Activated CD4-positive, alpha-beta T cell treated with anti-CD3 and anti-CD28 coated beads for 48 hours (primary cell): ENCODE results near the gene CEACAM19.
"Not testable (repeated sequence)": the region's sequence is repeated elsewhere in the genome, so short reads cannot be mapped to it uniquely, and the experiment has no call there.

Source experiments
- DNase-seq: peaks from one replicate; pipeline ENCODE4 v3.0.0-alpha.2; 2020

The CEACAM19 gene, protein sequence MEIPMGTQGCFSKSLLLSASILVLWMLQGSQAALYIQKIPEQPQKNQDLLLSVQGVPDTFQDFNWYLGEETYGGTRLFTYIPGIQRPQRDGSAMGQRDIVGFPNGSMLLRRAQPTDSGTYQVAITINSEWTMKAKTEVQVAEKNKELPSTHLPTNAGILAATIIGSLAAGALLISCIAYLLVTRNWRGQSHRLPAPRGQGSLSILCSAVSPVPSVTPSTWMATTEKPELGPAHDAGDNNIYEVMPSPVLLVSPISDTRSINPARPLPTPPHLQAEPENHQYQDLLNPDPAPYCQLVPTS

GRCh38 chr19:44671400-44671799, at the start of gene CEACAM19:
Gene CEACAM19 (plus strand): TSS chr19:44671482. CDS start chr19:44671932, 450 bp downstream.
- DNase-seq, result no peak

DNA sequence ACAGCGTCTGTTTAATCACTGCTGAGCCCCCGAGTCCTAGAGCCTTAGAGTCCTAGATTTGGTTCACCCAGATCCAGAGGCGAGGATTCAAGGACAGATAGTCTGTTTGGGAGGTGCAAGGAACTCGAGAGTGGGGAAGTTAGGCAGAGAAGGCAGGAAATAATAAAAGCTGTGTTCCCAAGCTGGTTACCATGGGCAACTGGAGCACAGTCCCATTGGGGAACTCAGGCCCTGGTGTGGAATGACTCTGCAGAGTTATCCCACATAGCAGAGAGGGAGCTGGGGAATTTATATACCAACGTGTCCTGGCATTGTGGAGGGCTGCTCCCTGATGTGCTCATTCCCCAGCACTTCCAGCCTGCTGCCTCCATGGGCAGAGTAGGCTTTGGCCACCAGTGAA, 48.2 kb upstream of the CEACAM19 start:
- no peak for DNase-seq

GRCh38 chr19:44623626-44624025, 47.7 kb upstream of the CEACAM19 start:
- DNase-seq, result no peak

GRCh38 chr19:44624840-44625354, 46.4 kb upstream of the CEACAM19 start:
- no peak for DNase-seq

DNA sequence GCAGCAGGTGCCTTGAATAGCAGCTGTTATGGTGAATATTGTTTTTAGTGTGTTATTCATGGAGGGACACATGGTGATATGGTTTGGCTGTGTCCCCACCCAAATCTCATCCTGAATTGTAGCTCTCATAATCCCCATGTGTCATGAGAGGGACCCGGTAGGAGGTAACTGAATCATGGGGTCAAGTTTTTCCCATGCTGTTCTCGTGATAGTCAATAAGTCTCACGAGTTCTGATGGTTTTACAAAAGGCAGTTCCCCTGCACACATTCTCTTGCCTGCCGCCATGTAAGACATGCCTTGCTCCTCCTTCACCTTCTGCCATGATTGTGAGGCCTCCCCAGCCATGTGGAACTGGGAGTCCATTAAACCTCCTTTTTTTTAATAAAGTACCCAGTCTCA, 45.6 kb upstream of the CEACAM19 start:
- not testable (repeated sequence) for DNase-seq

DNA sequence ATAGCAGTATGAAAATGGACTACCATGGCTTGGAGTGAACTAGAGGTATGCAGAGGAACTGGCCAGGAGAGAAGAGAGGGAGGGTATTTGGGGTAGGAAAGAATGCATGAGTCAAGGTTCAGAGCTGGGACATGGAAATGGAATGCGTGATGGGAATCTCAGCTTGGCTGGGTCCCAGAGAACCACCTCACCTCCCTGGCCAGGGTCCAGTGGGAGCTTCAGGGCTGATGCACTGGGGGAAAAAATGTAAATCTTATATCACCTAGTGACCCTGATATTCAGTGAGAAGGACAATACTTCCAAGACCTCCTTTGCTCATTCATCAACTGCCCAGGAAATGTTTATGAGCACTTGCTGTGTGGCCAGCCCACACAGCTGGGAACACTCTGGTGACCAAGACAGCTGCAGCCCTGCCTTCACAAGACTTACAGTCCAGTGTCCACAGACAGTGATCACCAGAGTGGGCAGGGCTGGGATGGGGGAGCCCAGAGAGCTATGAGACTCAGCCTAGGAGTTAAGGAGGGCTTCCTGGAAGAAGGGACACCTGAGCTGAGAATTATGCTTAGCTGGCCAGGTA, 45.1 kb upstream of the CEACAM19 start:
- no peak for DNase-seq

DNA sequence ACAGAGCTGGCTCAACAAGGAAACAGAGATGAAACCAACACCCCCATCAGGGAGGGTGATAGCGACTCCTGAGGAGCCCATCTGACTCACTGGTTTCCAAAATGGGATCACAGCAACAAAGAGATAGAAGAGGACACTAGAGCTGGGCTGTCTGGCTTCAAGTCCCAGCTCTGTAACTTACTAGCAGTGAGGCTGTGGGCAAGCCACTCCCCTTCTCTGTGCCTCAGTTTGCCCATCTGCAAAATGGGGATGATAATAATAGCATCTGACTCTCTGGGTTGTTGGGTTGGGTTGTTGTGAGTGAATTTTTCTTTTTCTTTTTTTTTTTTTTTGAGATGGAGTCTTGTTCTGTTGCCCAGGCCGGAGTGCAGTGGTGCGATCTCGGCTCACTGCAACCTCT, 43.7 kb upstream of the CEACAM19 start:
- DNase-seq, result no peak

GRCh38 chr19:44628793-44629192, 42.5 kb upstream of the CEACAM19 start:
- no peak for DNase-seq

GRCh38 chr19:44631611-44632010, 39.7 kb upstream of the CEACAM19 start:
- not testable (repeated sequence) for DNase-seq

GRCh38 chr19:44634058-44634457, 37.2 kb upstream of the CEACAM19 start:
- DNase-seq, result not testable (repeated sequence)

DNA sequence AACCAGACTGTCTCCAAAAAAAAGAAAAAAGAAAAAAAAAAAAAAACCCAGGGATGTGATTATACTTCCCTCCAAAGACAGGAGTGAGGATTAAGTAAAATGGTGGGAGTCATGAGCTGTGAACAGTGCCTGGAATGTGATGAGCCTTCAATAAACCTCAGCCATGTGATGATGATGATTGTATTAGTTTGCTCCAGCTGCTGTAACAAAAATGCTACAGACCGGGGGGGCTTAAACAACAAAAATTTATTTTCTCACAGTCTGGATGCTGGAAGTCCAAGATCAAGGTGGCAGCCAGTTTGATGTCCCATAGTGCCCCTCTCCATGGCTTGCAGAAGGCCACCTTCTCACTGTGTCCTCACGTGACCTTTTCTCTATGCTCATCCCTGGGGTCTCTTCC, 36.5 kb upstream of the CEACAM19 start:
- no peak for DNase-seq

DNA sequence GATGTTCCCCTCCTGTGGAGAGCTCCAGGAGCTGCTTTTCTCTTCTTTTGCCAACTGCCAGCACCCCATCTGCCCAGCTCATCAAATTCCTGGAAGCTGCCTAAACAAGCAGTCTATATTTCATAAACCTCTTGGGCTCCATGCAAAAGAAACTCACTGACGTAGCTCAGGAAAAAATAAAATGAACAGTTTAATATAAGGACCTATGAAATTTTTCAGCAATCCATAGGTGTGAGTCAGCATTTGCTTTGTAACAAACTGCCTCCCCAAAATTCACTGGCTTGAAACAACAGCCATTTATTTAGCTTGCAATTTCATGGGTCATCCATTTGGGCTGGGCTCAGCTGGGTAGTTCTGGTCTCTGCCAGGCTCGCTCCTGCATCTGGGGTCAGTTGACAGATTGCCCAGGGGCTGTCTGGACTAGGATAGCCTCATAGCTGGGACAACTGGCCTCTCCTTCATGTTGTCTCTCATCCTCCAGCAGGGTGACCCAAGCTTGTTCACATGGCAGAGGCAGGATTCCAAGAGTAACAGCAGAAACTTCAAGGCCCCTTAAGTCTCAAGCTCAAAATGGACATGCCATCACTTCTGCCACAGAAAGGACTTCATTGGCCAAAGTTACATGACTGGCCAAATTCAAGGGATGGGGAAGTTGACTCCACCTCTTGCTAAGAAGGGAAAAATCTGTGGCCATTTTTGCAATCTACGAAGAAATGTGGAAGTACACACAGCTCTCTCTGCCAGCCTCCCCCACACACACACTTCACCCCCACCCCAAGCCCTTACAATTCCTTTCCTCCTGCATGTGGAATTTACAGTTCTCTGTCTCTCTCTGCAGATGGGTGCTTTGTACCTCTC, 35.5 kb upstream of the CEACAM19 start:
- no peak for DNase-seq

- no peak for DNase-seq
Observed at GRCh38 chr19:44636439-44637389, 34.6 kb upstream of the CEACAM19 start.

- no peak for DNase-seq
Observed at GRCh38 chr19:44637390-44637764, 33.9 kb upstream of the CEACAM19 start.

GRCh38 chr19:44640518-44640917, 30.8 kb upstream of the CEACAM19 start:
- DNase-seq, result no peak

DNA sequence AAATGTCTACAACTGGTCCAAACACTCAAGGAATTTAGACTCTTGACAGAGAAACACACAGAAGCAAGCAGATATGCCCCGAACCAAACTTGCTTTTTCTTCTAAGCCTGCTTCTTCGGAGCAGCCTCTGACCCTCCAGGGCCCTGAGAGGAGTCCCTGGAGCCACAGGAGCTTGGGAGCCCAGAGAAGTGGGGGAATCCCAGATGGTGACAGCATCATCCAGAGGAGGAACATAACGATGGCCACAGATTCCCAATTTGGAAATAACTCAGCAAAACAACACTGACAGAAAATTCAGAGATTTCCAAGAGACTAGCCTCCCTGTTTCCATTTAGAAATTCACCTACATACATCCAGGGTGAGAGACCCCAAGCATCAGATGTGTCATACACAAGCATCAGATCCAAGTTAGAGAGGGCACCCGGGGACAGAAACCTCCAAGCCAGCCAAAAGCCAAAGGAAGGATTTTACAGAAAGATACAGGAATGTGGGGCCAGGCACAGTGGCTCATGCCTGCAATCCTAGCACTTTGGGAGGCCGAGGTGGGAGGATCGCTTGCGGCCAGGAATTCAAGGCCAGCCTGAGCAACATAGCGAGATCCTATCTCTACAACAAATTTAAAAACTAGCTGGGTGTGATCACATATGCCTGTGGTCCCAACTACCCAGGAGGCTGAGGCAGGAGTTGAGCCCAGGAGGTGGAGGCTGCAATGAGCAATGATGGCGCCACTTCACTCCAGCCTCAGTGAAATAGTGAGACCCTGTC, 29.6 kb upstream of the CEACAM19 start:
- no peak for DNase-seq

DNA sequence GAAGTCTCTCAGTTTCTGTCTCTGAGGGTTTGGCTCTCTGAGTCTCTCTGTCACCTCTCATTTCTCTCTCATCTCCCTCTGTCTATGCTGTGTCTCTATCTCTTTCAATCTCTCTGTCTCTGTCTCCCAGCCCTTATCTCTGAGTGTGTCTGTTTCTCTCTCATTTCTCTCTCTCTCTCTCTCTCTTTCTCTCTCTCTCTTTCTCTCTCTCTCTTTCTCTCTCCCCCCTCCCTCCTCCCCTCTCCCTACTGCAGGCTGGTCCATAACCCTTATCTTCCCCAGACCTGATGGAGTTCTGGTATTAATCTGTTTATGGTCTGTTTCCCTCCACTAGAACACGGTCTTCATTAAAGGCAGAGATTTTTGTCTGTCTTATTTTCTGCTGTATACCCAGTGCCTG, 28.9 kb upstream of the CEACAM19 start:
- no peak for DNase-seq

GRCh38 chr19:44643605-44644401, 27.5 kb upstream of the CEACAM19 start, which contains the start of gene PVR:
Gene PVR (plus strand): TSS chr19:44643910. CDS start chr19:44644097, 187 bp downstream.
- peak; percentile 67 for DNase-seq

- peak; percentile 25 for DNase-seq
Observed at GRCh38 chr19:44644402-44645016, 26.8 kb upstream of the CEACAM19 start.

GRCh38 chr19:44645407-44646048, 25.8 kb upstream of the CEACAM19 start:
- no peak for DNase-seq
